Activated CD8-positive, alpha-beta memory T cell treated with anti-CD3 and anti-CD28 coated beads for 48 hours (primary cell): ENCODE results near the gene COA1.

ENCODE experiments used
- DNase-seq, 3 experiments: peaks; one replicate each; pipeline ENCODE4 v3.0.0-alpha.2; 2020; ENCODE audit warnings: low read depth in 2 of 3, low spot score in 2 of 3

COA1 gene

GRCh38 chr7:43656997-43657396, 72.3 kb downstream of the COA1 start:
- no peak for DNase-seq

GRCh38 chr7:43655584-43655983, 73.7 kb downstream of the COA1 start:
- DNase-seq: no peak

- DNase-seq: no peak
These were observed 75.3 kb downstream of the COA1 start for GRCh38 chr7:43653891-43654504.

- no peak for DNase-seq
These were observed 75.9 kb downstream of the COA1 start for GRCh38 chr7:43653466-43653865.

GRCh38 chr7:43652364-43652763, 77.0 kb downstream of the COA1 start:
- no peak for DNase-seq

- no peak for DNase-seq
These were observed 78.8 kb downstream of the COA1 start for GRCh38 chr7:43650457-43651052.

GRCh38 chr7:43649755-43650274, 79.5 kb downstream of the COA1 start:
- no peak for DNase-seq

GRCh38 chr7:43648473-43649406, 80.6 kb downstream of the COA1 start:
- DNase-seq: peak in 1 of 3 experiments; percentile 43

- DNase-seq: no peak
These were observed 81.5 kb downstream of the COA1 start for GRCh38 chr7:43647673-43648472.

GRCh38 chr7:43647339-43647672, 82.0 kb downstream of the COA1 start:
- DNase-seq: no peak

- DNase-seq: no peak
These were observed 82.6 kb downstream of the COA1 start for GRCh38 chr7:43646603-43647338.

- DNase-seq: no peak
These were observed 83.6 kb downstream of the COA1 start for GRCh38 chr7:43645699-43646226.

GRCh38 chr7:43643846-43644245, 85.5 kb downstream of the COA1 start:
- DNase-seq: no peak

GRCh38 chr7:43642897-43643630, 86.3 kb downstream of the COA1 start:
- DNase-seq: no peak

GRCh38 chr7:43640679-43641078, 88.6 kb downstream of the COA1 start:
- DNase-seq: no peak

GRCh38 chr7:43639858-43640491, 89.3 kb downstream of the COA1 start:
- DNase-seq: no peak

- DNase-seq: no peak
These were observed 92.1 kb downstream of the COA1 start for GRCh38 chr7:43637114-43637806.

- DNase-seq: no peak
These were observed 93.2 kb downstream of the COA1 start for GRCh38 chr7:43636093-43636492.
